Measurements from ENCODE around the gene ALOX5.

The ALOX5 gene

DNA sequence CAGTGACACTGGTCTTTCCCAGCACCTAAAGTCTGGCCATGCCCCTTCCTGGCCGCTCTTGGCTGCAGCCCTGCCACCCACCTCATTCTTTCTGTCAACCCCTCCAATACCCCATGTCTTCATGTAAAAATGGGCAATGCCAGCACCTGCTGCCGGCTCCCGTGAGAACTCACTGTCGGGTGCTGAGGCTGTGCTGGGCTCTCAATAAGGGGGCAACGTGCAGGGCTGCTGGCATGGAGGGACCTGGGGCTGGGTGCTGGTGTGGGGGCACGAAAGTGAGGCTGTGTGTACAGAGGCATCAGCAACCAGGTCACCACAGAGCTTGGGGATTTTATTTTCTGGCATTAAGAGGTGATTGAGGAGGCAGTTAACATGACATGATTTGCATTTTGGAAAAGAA, 65.3 kb downstream of the ALOX5 start:
- no peak overlapping the region for H3K4me3 ChIP-seq (ENCODE audit: low read depth, low read length)
- H3K9ac ChIP-seq (ENCODE audit: low read length), result no peak overlapping the region
- H3K4me1 ChIP-seq (ENCODE audit: control insufficient read depth, insufficient read depth, low read length), result peaks cover 4% of the 10 kb centered on the region; the same call in 1 of the 2 replicates
- no peak overlapping the region for H3K27ac ChIP-seq (ENCODE audit: low read depth, low read length)
- H3K36me3 ChIP-seq (ENCODE audit: control insufficient read depth, insufficient read depth, low read length), result no peaks in the 10 kb centered on the region
- H3K9me3 ChIP-seq (ENCODE audit: control insufficient read depth, insufficient read depth, low read depth, low read length), result peaks cover 4% of the 10 kb centered on the region; the same call in 1 of the 2 replicates
- no peaks in the 10 kb centered on the region for H3K27me3 ChIP-seq (ENCODE audit: control insufficient read depth, insufficient read depth, low read length)

DNA sequence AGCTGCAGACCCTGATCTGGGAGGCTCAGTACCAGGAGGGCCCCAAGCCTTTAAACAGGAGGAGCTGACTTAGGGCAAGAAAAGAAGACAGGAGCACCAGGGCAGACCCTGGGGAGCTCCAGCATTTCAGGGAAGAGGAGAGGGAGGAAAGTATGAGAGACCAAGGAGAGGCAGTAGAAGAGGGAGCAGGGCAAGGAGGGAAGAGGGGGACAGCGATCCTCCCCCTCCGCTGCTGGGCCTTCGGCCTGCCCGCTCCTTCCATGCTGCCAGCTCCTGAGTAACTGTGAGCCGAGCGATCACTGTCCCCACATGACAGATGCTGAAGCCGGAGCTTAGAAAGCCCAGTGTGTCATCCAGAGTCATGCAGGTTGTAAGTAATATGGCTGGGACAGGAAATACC, 65.9 kb downstream of the ALOX5 start:
- Histone ChIP-seq H3K36me3 (ENCODE audit: control insufficient read depth, insufficient read depth, low read length) (no peaks in the 10 kb centered on the region), H3K4me1 (ENCODE audit: control insufficient read depth, insufficient read depth, low read length) (peaks cover 3% of the 10 kb centered on the region; the same call in 1 of the 2 replicates), H3K9ac (ENCODE audit: low read length) (no peak overlapping the region), H3K4me3 (ENCODE audit: low read depth, low read length) (no peak overlapping the region), H3K9me3 (ENCODE audit: control insufficient read depth, insufficient read depth, low read depth, low read length) (peaks cover 4% of the 10 kb centered on the region; the same call in 1 of the 2 replicates), H3K27ac (ENCODE audit: low read depth, low read length) (no peak overlapping the region), H3K27me3 (ENCODE audit: control insufficient read depth, insufficient read depth, low read length) (no peaks in the 10 kb centered on the region)

DNA sequence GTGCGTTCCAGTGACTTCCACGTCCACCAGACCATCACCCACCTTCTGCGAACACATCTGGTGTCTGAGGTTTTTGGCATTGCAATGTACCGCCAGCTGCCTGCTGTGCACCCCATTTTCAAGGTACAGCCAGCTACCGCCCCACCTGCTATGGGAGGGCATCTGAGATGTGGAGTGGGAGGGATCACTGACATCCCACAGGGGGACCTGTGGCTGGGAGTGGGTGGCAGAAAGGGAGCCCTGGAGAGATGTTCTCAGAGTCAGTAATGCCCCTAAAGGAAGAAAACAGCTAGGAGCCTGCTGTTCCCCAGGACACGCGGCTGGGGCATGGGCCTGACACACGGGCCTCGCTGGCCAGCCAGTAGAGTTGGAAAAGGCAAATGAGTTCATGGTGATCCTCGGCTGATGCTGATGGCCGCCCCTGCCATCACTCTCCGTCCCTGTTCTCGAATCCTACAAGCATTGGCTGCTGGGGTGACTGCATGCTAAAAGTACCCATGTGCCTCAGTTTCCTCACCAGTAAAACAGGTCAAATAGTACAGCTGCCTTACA, 66.6 kb downstream of the ALOX5 start:
- no peak overlapping the region for H3K27ac ChIP-seq (ENCODE audit: low read depth, low read length)
- peaks cover 4% of the 10 kb centered on the region; the same call in 1 of the 2 replicates for H3K9me3 ChIP-seq (ENCODE audit: control insufficient read depth, insufficient read depth, low read depth, low read length)
- H3K27me3 ChIP-seq (ENCODE audit: control insufficient read depth, insufficient read depth, low read length), result no peaks in the 10 kb centered on the region
- no peaks in the 10 kb centered on the region for H3K36me3 ChIP-seq (ENCODE audit: control insufficient read depth, insufficient read depth, low read length)
- H3K9ac ChIP-seq (ENCODE audit: low read length), result no peak overlapping the region
- no peak overlapping the region for H3K4me3 ChIP-seq (ENCODE audit: low read depth, low read length)
- peaks cover 3% of the 10 kb centered on the region; the same call in 1 of the 2 replicates for H3K4me1 ChIP-seq (ENCODE audit: control insufficient read depth, insufficient read depth, low read length)

DNA sequence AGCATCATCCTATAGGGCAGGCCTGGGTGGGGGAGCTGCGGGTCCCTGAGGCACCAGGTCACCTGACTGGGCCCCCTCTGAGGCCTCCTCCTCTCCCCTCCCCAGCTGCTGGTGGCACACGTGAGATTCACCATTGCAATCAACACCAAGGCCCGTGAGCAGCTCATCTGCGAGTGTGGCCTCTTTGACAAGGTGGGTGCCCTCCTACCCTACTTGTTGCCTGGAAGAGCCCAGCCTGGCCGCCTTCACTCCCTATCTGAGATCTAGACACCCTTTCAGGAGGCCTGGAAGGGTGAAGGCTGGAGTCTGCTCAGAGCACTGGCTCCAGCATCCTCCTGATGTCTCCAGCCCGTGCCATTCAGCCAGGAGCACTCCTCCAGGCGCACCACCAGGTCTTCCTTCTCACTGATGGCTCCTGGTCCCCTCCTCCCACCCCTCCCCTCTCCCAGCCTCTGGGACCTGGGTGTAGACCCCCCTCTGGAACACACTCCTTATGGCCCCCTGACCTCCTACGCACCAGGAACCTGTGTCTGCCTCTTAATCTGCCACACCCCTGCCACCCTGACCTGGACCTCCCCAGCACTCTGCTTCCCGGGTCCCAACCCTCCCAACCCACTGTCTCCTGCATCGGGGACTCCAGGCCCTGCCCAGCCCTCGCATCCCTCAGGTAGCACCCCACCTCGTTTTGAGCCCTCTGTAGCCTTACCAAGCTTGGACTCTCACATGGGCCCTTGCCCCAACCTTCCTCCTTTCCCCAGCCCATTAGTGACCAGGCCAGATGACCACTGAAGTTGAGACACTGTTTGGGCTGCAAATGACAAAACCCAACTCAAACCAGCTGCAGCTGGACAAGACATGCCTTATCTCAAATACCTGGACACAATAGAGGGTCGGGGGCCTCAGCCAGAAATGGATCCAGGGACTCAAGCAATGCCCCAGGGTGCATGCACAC, 67.5 kb downstream of the ALOX5 start:
- Histone ChIP-seq H3K27ac (ENCODE audit: low read depth, low read length) (no peak overlapping the region), H3K4me3 (ENCODE audit: low read depth, low read length) (no peak overlapping the region), H3K9me3 (ENCODE audit: control insufficient read depth, insufficient read depth, low read depth, low read length) (peaks cover 4% of the 10 kb centered on the region; the same call in 1 of the 2 replicates), H3K4me1 (ENCODE audit: control insufficient read depth, insufficient read depth, low read length) (peaks cover 3% of the 10 kb centered on the region; the same call in 1 of the 2 replicates), H3K9ac (ENCODE audit: low read length) (no peak overlapping the region), H3K36me3 (ENCODE audit: control insufficient read depth, insufficient read depth, low read length) (no peaks in the 10 kb centered on the region), H3K27me3 (ENCODE audit: control insufficient read depth, insufficient read depth, low read length) (no peaks in the 10 kb centered on the region)

DNA sequence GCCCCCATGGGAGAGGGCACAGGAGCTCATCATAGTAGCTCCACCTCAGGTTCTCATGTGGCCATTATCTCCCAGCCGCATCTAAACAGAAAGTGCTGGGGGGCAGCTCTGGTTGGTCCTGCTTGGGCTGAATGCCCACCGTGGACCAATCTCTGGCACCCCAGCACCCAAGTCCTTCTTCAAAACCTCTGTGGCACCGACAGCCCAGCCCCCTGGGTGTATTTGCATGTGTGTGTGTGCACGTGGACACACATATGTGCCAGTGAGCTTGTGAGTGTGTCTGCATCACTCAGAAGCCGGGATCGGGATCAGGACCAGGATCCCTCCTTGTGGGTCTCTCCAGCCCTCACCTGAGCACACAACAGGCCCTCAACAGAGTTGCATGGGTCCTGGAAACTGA, 68.2 kb downstream of the ALOX5 start:
- Histone ChIP-seq H3K36me3 (ENCODE audit: control insufficient read depth, insufficient read depth, low read length) (no peaks in the 10 kb centered on the region), H3K9ac (ENCODE audit: low read length) (no peak overlapping the region), H3K9me3 (ENCODE audit: control insufficient read depth, insufficient read depth, low read depth, low read length) (peaks cover 4% of the 10 kb centered on the region; the same call in 1 of the 2 replicates), H3K27me3 (ENCODE audit: control insufficient read depth, insufficient read depth, low read length) (no peaks in the 10 kb centered on the region), H3K27ac (ENCODE audit: low read depth, low read length) (no peak overlapping the region), H3K4me1 (ENCODE audit: control insufficient read depth, insufficient read depth, low read length) (peaks cover 3% of the 10 kb centered on the region; the same call in 1 of the 2 replicates), H3K4me3 (ENCODE audit: low read depth, low read length) (no peak overlapping the region)

DNA sequence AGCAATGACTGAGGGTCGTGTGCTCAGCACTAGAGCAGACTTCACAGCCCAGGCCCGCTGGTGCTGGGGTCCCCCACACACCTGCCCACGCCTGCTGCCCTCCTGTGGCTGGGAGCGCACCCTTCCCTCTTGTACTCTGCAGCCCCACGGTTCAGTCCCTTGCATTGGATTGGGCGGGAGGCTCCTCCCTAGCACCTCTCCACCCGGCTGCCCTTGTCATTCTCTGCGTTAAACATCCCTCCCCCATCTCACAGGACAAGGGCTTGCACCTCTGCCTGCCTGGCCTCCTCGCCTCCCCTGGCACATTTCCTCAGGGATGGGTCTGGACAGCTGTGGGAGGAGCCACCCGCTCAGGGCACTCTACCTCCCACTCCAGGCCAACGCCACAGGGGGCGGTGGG, 68.6 kb downstream of the ALOX5 start:
- Histone ChIP-seq H3K9me3 (ENCODE audit: control insufficient read depth, insufficient read depth, low read depth, low read length) (peaks cover 4% of the 10 kb centered on the region; the same call in 1 of the 2 replicates), H3K36me3 (ENCODE audit: control insufficient read depth, insufficient read depth, low read length) (no peaks in the 10 kb centered on the region), H3K4me3 (ENCODE audit: low read depth, low read length) (no peak overlapping the region), H3K27ac (ENCODE audit: low read depth, low read length) (no peak overlapping the region), H3K9ac (ENCODE audit: low read length) (no peak overlapping the region), H3K27me3 (ENCODE audit: control insufficient read depth, insufficient read depth, low read length) (no peaks in the 10 kb centered on the region), H3K4me1 (ENCODE audit: control insufficient read depth, insufficient read depth, low read length) (peaks cover 3% of the 10 kb centered on the region; the same call in 1 of the 2 replicates)

DNA sequence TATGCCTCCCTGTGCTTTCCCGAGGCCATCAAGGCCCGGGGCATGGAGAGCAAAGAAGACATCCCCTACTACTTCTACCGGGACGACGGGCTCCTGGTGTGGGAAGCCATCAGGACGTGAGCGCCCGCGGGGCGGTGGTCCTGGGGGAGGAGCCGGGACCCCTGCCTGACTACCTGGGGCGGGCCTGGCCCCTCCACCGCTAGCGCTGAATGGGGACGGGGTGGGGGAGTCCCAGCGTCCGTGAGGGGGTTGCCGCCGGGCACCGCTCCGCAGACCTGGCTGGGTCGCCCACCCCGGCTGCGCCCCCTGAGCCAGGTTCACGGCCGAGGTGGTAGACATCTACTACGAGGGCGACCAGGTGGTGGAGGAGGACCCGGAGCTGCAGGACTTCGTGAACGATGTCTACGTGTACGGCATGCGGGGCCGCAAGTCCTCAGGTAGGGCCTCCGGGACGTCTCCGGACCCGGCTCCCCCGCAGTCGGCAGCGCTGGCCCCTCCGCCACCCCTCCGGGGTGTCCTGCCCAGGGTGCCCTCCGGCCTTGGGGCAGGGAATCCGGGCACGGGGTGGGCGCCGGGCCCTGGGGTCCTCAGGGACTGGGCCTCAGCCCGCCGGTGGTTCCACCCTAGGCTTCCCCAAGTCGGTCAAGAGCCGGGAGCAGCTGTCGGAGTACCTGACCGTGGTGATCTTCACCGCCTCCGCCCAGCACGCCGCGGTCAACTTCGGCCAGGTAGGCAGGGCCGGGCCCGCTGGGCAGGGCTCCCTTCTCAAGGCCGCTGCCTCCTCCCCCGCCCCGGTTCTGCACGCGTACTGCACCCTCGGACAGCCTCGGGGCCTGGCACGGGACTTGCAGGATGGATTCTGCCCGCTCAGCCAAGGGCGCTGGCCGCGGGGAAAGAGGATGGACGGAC, 69.3 kb downstream of the ALOX5 start:
- H3K9me3 ChIP-seq (ENCODE audit: control insufficient read depth, insufficient read depth, low read depth, low read length), result peaks cover under 1% of the 10 kb centered on the region; the same call in 1 of the 2 replicates
- no peak overlapping the region for H3K27ac ChIP-seq (ENCODE audit: low read depth, low read length)
- H3K27me3 ChIP-seq (ENCODE audit: control insufficient read depth, insufficient read depth, low read length), result no peaks in the 10 kb centered on the region
- H3K9ac ChIP-seq (ENCODE audit: low read length), result no peak overlapping the region
- peaks cover 3% of the 10 kb centered on the region; the same call in 1 of the 2 replicates for H3K4me1 ChIP-seq (ENCODE audit: control insufficient read depth, insufficient read depth, low read length)
- no peak overlapping the region for H3K4me3 ChIP-seq (ENCODE audit: low read depth, low read length)
- H3K36me3 ChIP-seq (ENCODE audit: control insufficient read depth, insufficient read depth, low read length), result no peaks in the 10 kb centered on the region

DNA sequence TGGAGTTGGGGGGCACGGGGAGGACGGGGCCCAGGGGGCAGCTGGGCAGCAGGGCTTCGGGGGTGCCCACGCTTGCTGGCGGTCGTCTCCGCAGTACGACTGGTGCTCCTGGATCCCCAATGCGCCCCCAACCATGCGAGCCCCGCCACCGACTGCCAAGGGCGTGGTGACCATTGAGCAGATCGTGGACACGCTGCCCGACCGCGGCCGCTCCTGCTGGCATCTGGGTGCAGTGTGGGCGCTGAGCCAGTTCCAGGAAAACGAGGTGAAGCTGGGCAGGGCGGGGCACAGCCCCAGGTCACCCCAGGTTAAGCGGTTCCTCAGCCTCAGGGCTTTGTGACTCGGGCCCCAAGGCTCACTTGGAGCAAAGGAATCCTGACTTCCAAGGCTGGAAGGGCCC, 70.0 kb downstream of the ALOX5 start:
- no peaks in the 10 kb centered on the region for H3K36me3 ChIP-seq (ENCODE audit: control insufficient read depth, insufficient read depth, low read length)
- no peaks in the 10 kb centered on the region for H3K27me3 ChIP-seq (ENCODE audit: control insufficient read depth, insufficient read depth, low read length)
- H3K9me3 ChIP-seq (ENCODE audit: control insufficient read depth, insufficient read depth, low read depth, low read length), result no peaks in the 10 kb centered on the region
- H3K4me3 ChIP-seq (ENCODE audit: low read depth, low read length), result no peak overlapping the region
- H3K4me1 ChIP-seq (ENCODE audit: control insufficient read depth, insufficient read depth, low read length), result peaks cover 3% of the 10 kb centered on the region; the same call in 1 of the 2 replicates
- no peak overlapping the region for H3K9ac ChIP-seq (ENCODE audit: low read length)
- no peak overlapping the region for H3K27ac ChIP-seq (ENCODE audit: low read depth, low read length)

DNA sequence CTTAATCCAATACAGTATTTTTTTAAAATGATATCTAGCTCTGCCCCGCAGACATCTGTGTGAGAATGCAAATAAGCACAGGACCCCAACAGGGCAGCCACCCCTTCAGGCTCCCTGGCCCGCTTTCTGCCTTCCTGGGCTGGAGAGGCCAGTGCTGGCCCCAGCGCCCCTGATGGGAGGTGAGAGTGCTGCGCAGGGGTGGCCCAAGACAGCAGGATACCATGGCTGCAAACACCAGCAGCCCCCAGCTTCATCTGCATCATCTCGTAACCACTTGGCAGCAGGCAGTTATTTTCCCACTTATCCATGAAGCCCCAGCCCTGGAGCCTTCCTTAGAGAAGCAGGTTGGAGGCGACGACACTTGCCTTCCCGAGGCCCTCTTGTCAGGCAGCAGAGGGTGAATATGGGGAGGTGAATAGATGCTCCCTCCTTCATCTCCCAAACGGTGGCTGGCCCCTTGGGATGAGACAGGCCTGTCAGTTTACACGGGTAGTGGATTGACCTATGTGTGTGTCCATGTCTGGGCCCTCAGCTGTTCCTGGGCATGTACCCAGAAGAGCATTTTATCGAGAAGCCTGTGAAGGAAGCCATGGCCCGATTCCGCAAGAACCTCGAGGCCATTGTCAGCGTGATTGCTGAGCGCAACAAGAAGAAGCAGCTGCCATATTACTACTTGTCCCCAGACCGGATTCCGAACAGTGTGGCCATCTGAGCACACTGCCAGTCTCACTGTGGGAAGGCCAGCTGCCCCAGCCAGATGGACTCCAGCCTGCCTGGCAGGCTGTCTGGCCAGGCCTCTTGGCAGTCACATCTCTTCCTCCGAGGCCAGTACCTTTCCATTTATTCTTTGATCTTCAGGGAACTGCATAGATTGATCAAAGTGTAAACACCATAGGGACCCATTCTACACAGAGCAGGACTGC, 71.2 kb downstream of the ALOX5 start:
- Histone ChIP-seq H3K36me3 (ENCODE audit: control insufficient read depth, insufficient read depth, low read length) (no peaks in the 10 kb centered on the region), H3K4me1 (ENCODE audit: control insufficient read depth, insufficient read depth, low read length) (no peaks in the 10 kb centered on the region), H3K9ac (ENCODE audit: low read length) (no peak overlapping the region), H3K4me3 (ENCODE audit: low read depth, low read length) (no peak overlapping the region), H3K27me3 (ENCODE audit: control insufficient read depth, insufficient read depth, low read length) (no peaks in the 10 kb centered on the region), H3K27ac (ENCODE audit: low read depth, low read length) (no peak overlapping the region), H3K9me3 (ENCODE audit: control insufficient read depth, insufficient read depth, low read depth, low read length) (no peaks in the 10 kb centered on the region)

DNA sequence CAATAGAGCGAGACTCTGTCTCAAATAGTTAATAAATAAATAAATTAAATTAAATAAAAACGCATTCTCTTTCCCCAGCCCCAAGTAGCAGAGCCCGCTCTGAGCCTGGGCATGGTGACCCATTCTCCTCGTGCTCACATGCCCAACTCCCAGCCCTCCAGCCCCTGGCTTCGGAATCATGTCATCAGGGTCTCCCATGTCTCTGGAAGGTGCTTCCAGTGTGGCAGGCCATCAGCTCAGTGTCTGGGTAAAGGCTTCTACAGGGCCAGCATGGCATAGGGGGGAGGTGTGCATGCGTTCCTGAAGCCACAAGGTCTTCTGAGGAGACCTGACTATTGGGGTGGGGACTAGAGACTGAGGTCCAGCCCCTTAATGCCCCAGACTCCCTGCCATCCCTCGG, 72.8 kb downstream of the ALOX5 start:
- no peak overlapping the region for H3K4me3 ChIP-seq (ENCODE audit: low read depth, low read length)
- H3K27me3 ChIP-seq (ENCODE audit: control insufficient read depth, insufficient read depth, low read length), result no peaks in the 10 kb centered on the region
- no peaks in the 10 kb centered on the region for H3K36me3 ChIP-seq (ENCODE audit: control insufficient read depth, insufficient read depth, low read length)
- no peak overlapping the region for H3K9ac ChIP-seq (ENCODE audit: low read length)
- H3K27ac ChIP-seq (ENCODE audit: low read depth, low read length), result no peak overlapping the region
- H3K4me1 ChIP-seq (ENCODE audit: control insufficient read depth, insufficient read depth, low read length), result no peaks in the 10 kb centered on the region
- no peaks in the 10 kb centered on the region for H3K9me3 ChIP-seq (ENCODE audit: control insufficient read depth, insufficient read depth, low read depth, low read length)
